Neuronal stem cell (in vitro differentiated cells): Measurements from ENCODE around the gene NHLRC4.

ENCODE experiments used
- DNase-seq: peaks from one replicate; pipeline ENCODE4 v3.0.0-alpha.2; 2013; ENCODE audit warnings: low spot score
- H2AFZ ChIP-seq: one replicate; pipeline ENCODE4 v1.6.1; 2013; ENCODE audit warnings: mild to moderate bottlenecking, low read length, inconsistent platforms
- H2AK5ac ChIP-seq: 2 replicates; pipeline ENCODE4 v1.6.1; 2013; ENCODE audit warnings: low read depth, mild to moderate bottlenecking, inconsistent platforms, low read length, moderate library complexity, mixed read lengths
- H2BK120ac ChIP-seq: 2 replicates; pipeline ENCODE4 v1.6.1; 2013; ENCODE audit warnings: low read depth, mild to moderate bottlenecking, inconsistent platforms, low read length, moderate library complexity, mixed read lengths
- H2BK12ac ChIP-seq: one replicate; pipeline ENCODE4 v1.6.1; 2013; ENCODE audit warnings: low read length, inconsistent platforms
- H2BK15ac ChIP-seq: 2 replicates; pipeline ENCODE4 v1.6.1; 2013; ENCODE audit warnings: mild to moderate bottlenecking, low read length, inconsistent platforms, mixed read lengths
- H2BK5ac ChIP-seq: one replicate; pipeline ENCODE4 v1.6.1; 2013; ENCODE audit warnings: inconsistent platforms, mild to moderate bottlenecking, low read length, moderate library complexity
- H3K14ac ChIP-seq: one replicate; pipeline ENCODE4 v1.6.1; 2013; ENCODE audit warnings: low read length, inconsistent platforms
- H3K18ac ChIP-seq: 2 replicates; pipeline ENCODE4 v1.6.1; 2013; ENCODE audit warnings: low read length, inconsistent platforms
- H3K23ac ChIP-seq: 2 replicates; pipeline ENCODE4 v1.6.1; 2013; ENCODE audit warnings: low read depth, mild to moderate bottlenecking, mixed read lengths, low read length, inconsistent platforms; ENCODE audit not compliant: poor library complexity
- H3K27ac ChIP-seq: replicated peaks from 3 replicates; pipeline ENCODE4 v1.5.1; 2013; ENCODE audit warnings: low read length, inconsistent platforms
- H3K27me3 ChIP-seq, 3 experiments: 2 replicates each; pipeline ENCODE4 v1.6.1; 2013; ENCODE audit warnings: low read length in 3 of 3, mild to moderate bottlenecking in 2 of 3, inconsistent platforms in 1 of 3, low read depth in 1 of 3, mixed read lengths in 1 of 3, moderate library complexity in 1 of 3; ENCODE audit not compliant: control insufficient read depth in 3 of 3, insufficient read depth in 3 of 3
- H3K36me3 ChIP-seq, 2 donors: replicated peaks in 1 of 2; 2 replicates each; pipeline ENCODE4 v1.6.1; 2013; ENCODE audit warnings: low read length in 2 of 2; ENCODE audit not compliant: control insufficient read depth in 2 of 2, insufficient read depth in 2 of 2
- H3K4ac ChIP-seq: 2 replicates; pipeline ENCODE4 v1.6.1; 2013; ENCODE audit warnings: inconsistent platforms, mild to moderate bottlenecking, low read length, moderate library complexity
- H3K4me1 ChIP-seq, 2 donors: 1 replicate in 1 of 2; 2 replicates in 1 of 2; pipeline ENCODE4 v1.6.1; 2013; ENCODE audit warnings: low read length in 2 of 2, low read depth in 1 of 2; ENCODE audit not compliant: control insufficient read depth in 2 of 2, insufficient read depth in 1 of 2
- H3K4me2 ChIP-seq: one replicate; pipeline ENCODE4 v1.6.1; 2013; ENCODE audit warnings: mild to moderate bottlenecking, low read length, inconsistent platforms; ENCODE audit not compliant: insufficient read depth, poor library complexity, severe bottlenecking
- H3K4me3 ChIP-seq, 2 donors: 2 replicates each; pipeline ENCODE4 v1.5.1; 2013; ENCODE audit warnings: low read length in 2 of 2, mild to moderate bottlenecking in 2 of 2, inconsistent platforms in 1 of 2, moderate library complexity in 1 of 2
- H3K79me1 ChIP-seq: one replicate; pipeline ENCODE4 v1.6.1; 2013; ENCODE audit warnings: low read depth, mild to moderate bottlenecking, inconsistent platforms, low read length, moderate library complexity
- H3K9ac ChIP-seq: one replicate; pipeline ENCODE4 v1.6.1; 2013; ENCODE audit warnings: mild to moderate bottlenecking, low read depth, low read length, inconsistent platforms; ENCODE audit not compliant: poor library complexity
- H3K9me3 ChIP-seq, 2 donors: replicated peaks in 1 of 2; 2 replicates each; pipeline versions ENCODE3 to v1.6.1; 2013; ENCODE audit warnings: low read length in 2 of 2, mild to moderate bottlenecking in 2 of 2, inconsistent platforms in 1 of 2, low read depth in 1 of 2, mixed read lengths in 1 of 2, moderate library complexity in 1 of 2; ENCODE audit not compliant: control insufficient read depth in 2 of 2, insufficient read depth in 1 of 2
- H4K8ac ChIP-seq: one replicate; pipeline ENCODE4 v1.6.1; 2013; ENCODE audit warnings: low read depth, mild to moderate bottlenecking, inconsistent platforms, low read length, moderate library complexity
- H4K91ac ChIP-seq: one replicate; pipeline ENCODE4 v1.6.1; 2013; ENCODE audit warnings: low read length, low read depth, mild to moderate bottlenecking, inconsistent platforms; ENCODE audit not compliant: poor library complexity
- WGBS, 2 donors: extraction: QIAGEN DNeasy Blood & Tissue Kit; methylation state at CpG; one replicate each; pipeline ENCODE4 v1.1.7; 2013; ENCODE audit warnings: missing lambda C conversion rate in 2 of 2, mixed read lengths in 1 of 2; ENCODE audit not compliant: insufficient read length in 2 of 2, insufficient replicate concordance in 1 of 2; ENCODE audit errors: extremely low coverage in 2 of 2; 5-methylcytosine and 5-hydroxymethylcytosine counted together

Gene NHLRC4

DNA sequence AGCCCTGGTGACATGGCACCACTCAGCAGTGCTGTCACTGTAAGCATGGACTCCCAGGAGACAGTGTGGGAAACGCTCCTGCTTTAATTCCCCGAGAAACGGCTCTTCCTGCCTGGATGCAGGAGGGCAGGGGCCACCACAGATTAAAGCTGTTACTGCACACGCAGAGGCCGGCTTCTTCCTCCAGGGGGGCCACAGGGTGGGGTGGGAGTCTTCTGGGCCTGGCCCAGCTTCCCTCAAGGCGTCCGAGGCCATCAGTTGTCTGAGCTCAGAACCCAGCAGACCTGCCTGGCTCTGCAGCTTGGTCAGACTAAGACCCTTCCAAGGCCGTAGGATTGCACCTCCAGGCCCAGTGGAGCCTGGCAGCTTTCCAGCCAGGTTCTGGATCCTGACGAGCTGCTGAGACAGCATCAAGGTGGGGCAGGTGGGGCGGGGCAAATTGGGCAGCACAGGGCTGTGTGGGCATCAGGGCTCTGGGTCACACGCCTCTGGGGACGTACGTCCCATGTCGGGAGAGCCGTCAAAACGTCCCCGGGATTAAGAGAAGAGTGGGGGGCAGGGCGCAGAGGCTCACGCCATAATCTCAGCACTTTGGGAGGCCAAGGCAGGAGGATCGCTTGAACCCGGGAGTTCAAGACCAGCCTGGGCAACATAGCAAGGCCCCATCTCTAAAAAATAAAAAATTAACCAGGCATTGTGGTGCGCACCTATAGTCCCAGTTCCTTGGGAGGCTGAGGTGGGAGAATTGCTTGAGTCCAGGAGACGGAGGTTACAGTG is 44.3 kb upstream of the NHLRC4 start:
- H4K91ac ChIP-seq: no peak overlapping the region
- H3K18ac ChIP-seq: no peak overlapping the region
- peak overlapping the region; percentile 95 for H3K23ac ChIP-seq
- no peak overlapping the region for H3K27ac ChIP-seq
- H2BK12ac ChIP-seq: no peak overlapping the region
- H3K9ac ChIP-seq: no peak overlapping the region
- H3K4me3 ChIP-seq: no peak overlapping the region
- no peak overlapping the region for H2AK5ac ChIP-seq
- H2AFZ ChIP-seq: no peak overlapping the region
- no peak overlapping the region for H2BK120ac ChIP-seq
- peaks cover 10 to 14% of the 10 kb centered on the region in 2 donors for H3K4me1 ChIP-seq
- no peak overlapping the region for H3K14ac ChIP-seq
- no peak overlapping the region for H4K8ac ChIP-seq
- no CpG with 5 or more reads among the region's 23 CpGs for WGBS, 2 donors
- H3K4me2 ChIP-seq: no peak overlapping the region
- no peaks in the 10 kb centered on the region for H3K9me3 ChIP-seq
- H3K27me3 ChIP-seq: no peaks in the 10 kb centered on the region
- H3K79me1 ChIP-seq: peaks cover 2% of the 10 kb centered on the region
- peaks cover 33 to 67% of the 10 kb centered on the region in 2 donors for H3K36me3 ChIP-seq
- no peak overlapping the region for H3K4ac ChIP-seq
- H2BK5ac ChIP-seq: no peak overlapping the region
- DNase-seq: no peak
- no peak overlapping the region for H2BK15ac ChIP-seq

DNA sequence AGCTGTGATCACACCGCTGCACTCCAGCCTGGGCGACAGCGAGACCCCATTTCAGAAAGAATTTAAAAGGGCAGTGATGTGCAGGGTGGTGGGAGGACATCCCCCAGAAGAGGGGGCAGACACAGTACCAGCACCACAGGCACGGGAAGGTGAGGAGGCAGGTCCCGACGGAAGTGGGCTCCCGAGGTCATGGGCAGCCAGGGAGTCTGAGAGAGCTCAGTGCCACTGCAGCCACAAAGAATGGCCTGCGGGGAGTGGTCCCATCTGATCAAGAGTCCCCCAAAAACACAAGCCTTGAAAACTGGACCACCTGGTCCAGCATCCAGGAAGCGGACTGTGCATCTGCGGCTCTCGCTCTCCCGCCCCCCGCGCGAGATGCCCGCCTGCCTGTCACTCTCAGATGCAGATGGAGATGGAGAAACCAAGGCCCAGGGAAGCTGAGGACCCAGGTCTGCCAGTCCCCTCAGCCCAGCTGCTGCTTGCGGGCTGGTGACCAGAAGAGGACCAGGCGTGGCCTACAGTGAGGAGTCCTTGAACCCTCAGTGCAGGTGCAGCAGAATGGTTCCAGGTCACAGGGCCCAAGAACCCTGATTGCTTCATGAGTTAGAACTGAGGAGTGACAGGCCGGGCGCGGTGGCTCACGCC is 43.6 kb upstream of the NHLRC4 start:
- Histone ChIP-seq H3K9ac (peak overlapping the region; percentile 50), H3K14ac (peak overlapping the region; percentile 38), H2BK5ac (no peak overlapping the region), H2AFZ (no peak overlapping the region), H2BK120ac (no peak overlapping the region), H3K4me3 (no peak overlapping the region), H3K18ac (peak overlapping the region; percentile 57), H3K4me2 (no peak overlapping the region), H3K27ac (no peak overlapping the region), H2BK15ac (no peak overlapping the region), H2AK5ac (no peak overlapping the region), H3K9me3 (no peaks in the 10 kb centered on the region), H3K79me1 (peaks cover 5% of the 10 kb centered on the region), H3K27me3 (no peaks in the 10 kb centered on the region), H4K91ac (no peak overlapping the region), H3K4ac (peak overlapping the region; percentile 53), H3K36me3 (peaks cover 33 to 62% of the 10 kb centered on the region in 2 donors), H3K4me1 (peaks cover 10 to 14% of the 10 kb centered on the region in 2 donors), H4K8ac (no peak overlapping the region), H2BK12ac (peak overlapping the region; percentile 94), H3K23ac (peak overlapping the region; percentile 95)
- DNase-seq: no peak
- WGBS, 2 donors: no CpG with 5 or more reads among the region's 22 CpGs

DNA sequence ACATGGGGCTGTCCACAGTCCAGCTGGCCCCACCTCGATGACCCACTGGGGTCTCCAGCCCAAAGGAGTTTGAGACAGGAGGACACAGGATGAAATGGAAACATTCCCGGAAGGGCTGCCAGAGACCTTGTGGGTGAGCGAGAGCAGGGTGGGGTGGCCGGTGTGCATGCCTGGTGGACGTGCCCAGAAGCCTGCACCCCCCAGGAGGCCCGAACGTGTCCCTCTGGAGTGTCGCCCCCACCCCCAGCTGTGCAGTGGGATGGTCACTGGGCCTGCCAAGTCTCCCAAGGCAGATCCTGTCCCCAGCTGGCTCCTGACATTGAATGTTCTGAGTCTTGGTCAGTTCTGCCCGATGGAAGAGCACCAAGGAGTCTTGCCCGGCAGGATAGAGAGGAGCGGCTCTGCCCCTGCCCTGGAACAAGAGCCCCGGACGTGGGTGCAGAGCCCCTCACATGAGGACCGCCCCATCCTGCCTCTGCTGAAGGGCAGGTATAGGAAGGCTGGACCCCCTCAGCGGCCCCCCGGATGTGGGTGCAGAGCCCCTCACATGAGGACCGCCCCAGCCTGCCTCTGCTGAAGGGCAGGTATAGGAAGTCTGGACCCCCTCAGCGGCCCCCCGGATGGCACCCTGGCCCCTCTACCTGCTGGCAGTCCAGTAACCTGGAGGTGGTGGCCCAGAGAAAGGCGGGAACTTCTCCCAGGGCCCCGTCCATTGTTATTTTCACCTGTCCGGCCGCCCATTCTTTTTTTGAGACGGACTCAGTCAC is 42.3 kb upstream of the NHLRC4 start:
- no peak overlapping the region for H3K18ac ChIP-seq
- H4K8ac ChIP-seq: no peak overlapping the region
- no CpG with 5 or more reads among the region's 24 CpGs for WGBS, 2 donors
- H3K9me3 ChIP-seq: no peaks in the 10 kb centered on the region
- H3K27ac ChIP-seq: no peak overlapping the region
- peaks cover 14% of the 10 kb centered on the region for H3K79me1 ChIP-seq
- H2BK12ac ChIP-seq: no peak overlapping the region
- H3K9ac ChIP-seq: no peak overlapping the region
- H2BK5ac ChIP-seq: no peak overlapping the region
- peak overlapping the region; percentile 65 for H3K23ac ChIP-seq
- no peak overlapping the region for H3K14ac ChIP-seq
- no peak overlapping the region for H3K4me3 ChIP-seq
- peak overlapping the region; percentile 28 for H2AK5ac ChIP-seq
- no peak overlapping the region for H2BK120ac ChIP-seq
- H2BK15ac ChIP-seq: no peak overlapping the region
- H3K4ac ChIP-seq: no peak overlapping the region
- H3K4me2 ChIP-seq: no peak overlapping the region
- H4K91ac ChIP-seq: no peak overlapping the region
- peaks cover 25 to 53% of the 10 kb centered on the region in 2 donors for H3K36me3 ChIP-seq
- H3K4me1 ChIP-seq: peaks cover 19% of the 10 kb centered on the region in 2 donors
- H2AFZ ChIP-seq: no peak overlapping the region
- DNase-seq: no peak
- H3K27me3 ChIP-seq: no peaks in the 10 kb centered on the region

DNA sequence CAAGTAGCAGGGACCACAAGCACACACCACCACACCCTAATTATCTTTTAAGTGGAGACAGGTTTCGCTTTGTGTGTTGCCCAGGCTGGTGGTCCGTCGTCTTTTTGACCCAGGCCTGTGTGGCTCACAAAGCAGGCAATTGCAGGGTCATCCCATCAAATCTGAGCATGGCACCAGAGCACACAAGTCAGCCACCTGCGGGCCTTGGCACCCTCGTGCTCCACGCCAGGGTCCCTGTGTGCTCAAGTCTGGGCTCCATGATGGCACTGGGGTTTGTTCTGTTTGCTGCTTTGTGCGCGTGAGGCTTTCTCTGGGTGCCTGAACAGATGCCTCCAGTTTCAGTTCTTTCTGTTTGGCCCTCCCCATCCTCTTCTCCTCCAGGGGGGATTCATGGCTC is 41.7 kb upstream of the NHLRC4 start:
- Histone ChIP-seq H3K36me3 (peaks cover 18 to 53% of the 10 kb centered on the region in 2 donors), H3K18ac (no peak overlapping the region), H4K91ac (no peak overlapping the region), H2AFZ (no peak overlapping the region), H3K4me1 (peaks cover 20 to 23% of the 10 kb centered on the region in 2 donors), H4K8ac (no peak overlapping the region), H3K27me3 (no peaks in the 10 kb centered on the region), H3K79me1 (peaks cover 19% of the 10 kb centered on the region), H3K4me3 (no peak overlapping the region), H3K14ac (no peak overlapping the region), H3K9me3 (no peaks in the 10 kb centered on the region), H3K27ac (no peak overlapping the region), H3K9ac (no peak overlapping the region), H2BK15ac (no peak overlapping the region), H2BK120ac (no peak overlapping the region), H3K23ac (peak overlapping the region; percentile 55), H3K4ac (no peak overlapping the region), H2BK12ac (no peak overlapping the region), H3K4me2 (no peak overlapping the region), H2BK5ac (no peak overlapping the region), H2AK5ac (no peak overlapping the region)
- no CpG with 5 or more reads among the region's 8 CpGs for WGBS, 2 donors
- no peak for DNase-seq
